SU-DHL-6 (cell line): ENCODE data around the gene LSM2.

Experiments used
- EZH2phosphoT487 ChIP-seq: fragments of 200-600 bp; sonication (generic), shearing (Covaris generic); conservative IDR thresholded peaks from 2 replicates; pipeline ENCODE4 v1.6.1; 2018; ENCODE audit warnings: mild to moderate bottlenecking, antibody characterized with exemption, low read length, moderate library complexity, mixed read lengths
- TF ChIP-seq, protein P1 (sequence below): fragments of 200-600 bp; sonication (generic); IDR thresholded peaks from one replicate; pipeline ENCODE4 v1.5.1; 2017; ENCODE audit warnings: antibody characterized with exemption, mild to moderate bottlenecking, low read length, moderate library complexity; ENCODE audit not compliant: insufficient read depth, poor library complexity, severe bottlenecking

GRCh38 chr6:31760790-31761189 lies 46.0 kb downstream of the LSM2 start:
- TF ChIP-seq, protein P1, sequence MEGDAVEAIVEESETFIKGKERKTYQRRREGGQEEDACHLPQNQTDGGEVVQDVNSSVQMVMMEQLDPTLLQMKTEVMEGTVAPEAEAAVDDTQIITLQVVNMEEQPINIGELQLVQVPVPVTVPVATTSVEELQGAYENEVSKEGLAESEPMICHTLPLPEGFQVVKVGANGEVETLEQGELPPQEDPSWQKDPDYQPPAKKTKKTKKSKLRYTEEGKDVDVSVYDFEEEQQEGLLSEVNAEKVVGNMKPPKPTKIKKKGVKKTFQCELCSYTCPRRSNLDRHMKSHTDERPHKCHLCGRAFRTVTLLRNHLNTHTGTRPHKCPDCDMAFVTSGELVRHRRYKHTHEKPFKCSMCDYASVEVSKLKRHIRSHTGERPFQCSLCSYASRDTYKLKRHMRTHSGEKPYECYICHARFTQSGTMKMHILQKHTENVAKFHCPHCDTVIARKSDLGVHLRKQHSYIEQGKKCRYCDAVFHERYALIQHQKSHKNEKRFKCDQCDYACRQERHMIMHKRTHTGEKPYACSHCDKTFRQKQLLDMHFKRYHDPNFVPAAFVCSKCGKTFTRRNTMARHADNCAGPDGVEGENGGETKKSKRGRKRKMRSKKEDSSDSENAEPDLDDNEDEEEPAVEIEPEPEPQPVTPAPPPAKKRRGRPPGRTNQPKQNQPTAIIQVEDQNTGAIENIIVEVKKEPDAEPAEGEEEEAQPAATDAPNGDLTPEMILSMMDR = no peak
- TF ChIP-seq EZH2phosphoT487 = no peak
